GM18505 (cell line): ENCODE results near the gene CA6.
"Not testable (repeated sequence)": the region's sequence is repeated elsewhere in the genome, so short reads cannot be mapped to it uniquely, and the experiment has no call there.

ENCODE experiments used
- ATAC-seq: cut with Tn5 transposase; IDR thresholded peaks from one replicate; pipeline ENCODE4 v1.9.1; 2021; ENCODE audit not compliant: unreplicated experiment
- POLR2A ChIP-seq: IDR thresholded peaks from 4 replicates; pipeline ENCODE4 v1.6.1; 2011; ENCODE audit warnings: borderline replicate concordance; ENCODE audit not compliant: insufficient read depth, insufficient read length; ENCODE audit errors: extremely low read depth

Gene CA6

DNA sequence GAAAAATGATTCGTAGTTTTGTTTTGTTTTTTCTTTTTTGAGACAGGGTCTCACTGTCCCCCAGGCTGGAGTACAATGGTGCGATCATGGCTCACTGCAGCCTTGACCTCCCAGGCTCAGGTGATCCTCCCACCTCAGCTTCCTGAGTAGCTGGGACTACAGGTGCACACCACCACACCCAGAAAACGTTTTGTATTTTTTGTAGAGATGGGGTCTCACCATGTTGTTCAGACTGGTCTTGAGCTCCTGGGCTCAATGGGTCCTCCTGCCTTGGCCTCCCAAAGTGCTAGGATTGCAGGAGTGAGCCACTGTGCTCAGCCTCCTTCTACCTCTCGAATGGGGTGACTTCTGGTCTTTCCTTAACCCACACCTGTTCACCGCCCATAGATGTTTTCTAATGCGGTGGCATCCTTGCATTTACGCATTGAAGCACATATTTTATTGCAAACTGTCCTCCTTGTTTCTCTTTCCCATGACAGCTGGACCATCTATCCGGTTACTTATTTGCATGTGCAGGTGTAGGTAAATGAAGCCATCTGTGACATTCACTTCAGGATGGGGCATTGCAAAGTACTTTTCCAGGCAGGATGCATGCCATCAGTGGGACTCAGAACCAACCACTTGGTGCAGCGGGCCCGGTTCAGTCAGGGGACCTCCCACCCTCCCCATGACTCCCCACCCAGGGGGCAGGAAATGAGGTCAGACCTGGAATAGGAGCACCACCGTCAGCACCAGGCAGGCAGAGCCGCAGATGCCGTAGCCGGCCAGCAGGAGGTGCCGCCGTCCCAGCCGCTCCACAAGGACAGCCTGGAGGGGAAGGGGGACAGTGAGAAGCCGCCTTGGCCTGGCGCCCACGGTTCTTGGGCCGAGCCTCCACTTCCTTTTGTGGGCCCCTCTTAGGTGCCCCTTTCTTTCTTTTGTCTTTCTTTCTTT, 64.0 kb downstream of the CA6 start:
- ATAC-seq, result no peak
- TF ChIP-seq POLR2A, result peak; percentile 30

DNA sequence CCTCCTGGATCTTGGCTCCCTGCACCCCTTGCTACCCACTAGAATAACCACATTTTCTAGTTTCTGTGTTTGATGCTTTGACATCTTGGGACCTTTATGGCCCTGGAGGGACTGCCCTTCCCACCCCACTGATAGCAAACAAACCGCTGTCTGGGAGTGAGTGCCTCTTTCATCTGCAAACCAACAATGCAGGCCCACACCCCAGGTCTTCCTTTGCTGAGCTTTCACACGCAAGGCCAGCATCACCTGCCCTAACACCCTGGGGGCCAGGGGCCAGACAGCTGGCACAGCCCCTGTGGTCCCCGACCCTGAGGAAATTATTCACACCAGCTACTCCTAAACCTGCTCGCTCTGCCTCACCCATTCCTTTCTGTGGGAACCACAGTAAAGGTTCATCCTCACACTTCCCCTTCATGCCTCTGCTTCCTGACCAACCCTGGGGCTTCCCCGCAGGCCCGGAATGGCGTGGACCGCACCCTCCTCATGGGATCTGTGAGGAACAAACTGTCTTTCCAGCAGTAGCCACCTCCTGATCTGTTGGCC, 65.2 kb downstream of the CA6 start:
- TF ChIP-seq POLR2A, result no peak
- ATAC-seq, result no peak

DNA sequence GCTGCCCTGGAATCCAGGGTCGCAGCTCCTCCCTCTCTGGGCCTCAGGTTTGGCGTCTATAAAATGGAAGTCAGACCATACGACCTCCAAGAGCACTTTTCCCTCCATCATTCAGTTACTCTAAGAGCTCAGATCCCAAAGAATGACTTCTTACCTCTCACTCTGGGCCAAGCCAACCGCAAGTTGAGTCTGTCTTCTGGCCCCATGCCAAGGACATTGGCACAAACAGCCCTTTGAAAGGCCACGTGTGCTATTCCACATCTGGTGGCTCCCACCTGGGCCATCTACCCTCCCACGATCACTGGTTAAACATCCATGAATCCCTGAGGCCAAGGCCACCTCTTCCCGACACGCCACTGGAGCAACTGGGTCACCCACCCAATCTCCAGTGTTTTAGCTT, 68.2 kb downstream of the CA6 start:
- ATAC-seq, result no peak
- TF ChIP-seq POLR2A, result no peak

DNA sequence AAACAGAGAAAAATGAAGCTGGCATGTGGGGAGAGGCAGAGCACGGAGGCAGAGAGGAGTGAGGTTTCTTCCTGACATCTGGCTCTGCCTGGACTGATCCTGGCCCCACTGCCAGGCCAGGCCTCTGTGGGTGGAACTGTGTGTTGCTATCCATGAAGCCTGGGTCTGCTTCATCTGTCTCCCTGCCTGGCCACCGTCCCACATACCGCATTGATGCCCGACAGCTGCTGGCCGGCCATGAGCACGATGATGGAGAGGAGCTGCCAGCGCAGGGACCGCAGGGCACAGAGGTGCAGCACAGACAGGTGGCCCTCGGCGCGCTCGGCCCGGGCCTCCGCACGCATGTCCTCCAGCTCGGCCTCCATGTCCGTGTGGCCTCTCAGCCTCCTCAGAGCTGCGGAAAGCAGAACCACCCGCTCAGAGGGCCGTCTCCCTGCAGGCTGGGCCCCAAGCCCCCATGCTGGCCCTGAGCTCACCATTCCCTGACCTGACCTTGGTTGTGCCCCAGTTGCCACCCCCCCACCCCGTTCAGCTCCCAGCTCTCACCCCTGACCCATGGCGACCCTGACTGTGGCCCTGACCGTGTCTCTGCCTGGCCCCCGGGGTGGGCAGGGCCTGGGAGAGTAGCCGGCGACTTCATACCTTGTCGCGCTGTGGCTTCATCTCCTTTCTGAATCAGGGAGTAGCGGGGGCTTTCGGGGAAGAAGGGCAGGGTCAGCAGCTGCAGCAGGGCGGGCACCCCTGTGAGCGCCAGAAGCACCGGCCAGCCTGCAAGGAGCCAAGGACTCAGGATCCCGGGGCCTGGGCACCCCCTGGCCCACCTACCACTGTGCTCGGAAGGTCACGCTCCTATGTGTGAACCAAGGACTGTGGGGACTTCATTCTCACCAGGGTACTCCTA, 69.1 kb downstream of the CA6 start:
- no peak for TF ChIP-seq POLR2A
- no peak for ATAC-seq

DNA sequence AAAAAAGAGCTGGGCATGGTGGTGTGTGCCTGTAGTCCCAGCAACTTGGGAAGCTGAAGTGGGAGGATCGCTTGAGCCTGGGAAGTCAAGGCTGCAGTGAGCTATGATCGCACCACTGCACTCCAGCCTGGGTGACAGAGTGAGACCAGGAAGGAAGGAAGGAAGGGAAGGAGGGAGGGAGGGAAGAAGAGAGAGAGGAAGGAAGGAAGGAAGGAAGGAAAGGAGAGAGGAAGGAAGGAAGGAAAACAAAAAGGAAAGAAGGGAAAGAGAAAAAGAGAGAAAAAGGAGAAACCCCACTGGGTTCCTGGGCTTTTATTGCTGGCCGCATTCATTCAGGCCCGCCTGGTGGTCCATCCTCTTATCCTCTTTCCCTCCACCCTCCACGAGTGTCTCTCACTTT, 70.8 kb downstream of the CA6 start:
- no peak for ATAC-seq
- no peak for TF ChIP-seq POLR2A

DNA sequence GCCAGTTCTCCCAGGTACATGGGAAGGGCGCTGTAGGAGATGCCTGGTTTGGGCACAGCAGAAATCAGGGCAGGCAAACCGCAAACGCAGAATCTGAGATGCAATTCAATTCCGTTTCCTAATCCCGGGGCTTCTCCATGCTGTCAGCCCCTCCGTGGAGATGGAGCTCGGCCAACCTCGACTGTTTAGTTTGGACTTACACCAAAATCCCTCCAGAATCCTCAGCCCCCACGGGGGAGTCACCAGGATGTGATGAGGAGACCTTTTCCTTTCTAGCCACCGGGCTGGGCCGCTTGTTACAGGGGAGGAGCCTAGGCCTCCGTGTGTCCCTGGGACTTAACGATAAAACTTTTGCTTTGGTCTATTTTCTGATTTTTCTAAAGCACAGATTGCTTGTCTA, 72.7 kb downstream of the CA6 start:
- ATAC-seq, result no peak
- TF ChIP-seq POLR2A, result no peak

DNA sequence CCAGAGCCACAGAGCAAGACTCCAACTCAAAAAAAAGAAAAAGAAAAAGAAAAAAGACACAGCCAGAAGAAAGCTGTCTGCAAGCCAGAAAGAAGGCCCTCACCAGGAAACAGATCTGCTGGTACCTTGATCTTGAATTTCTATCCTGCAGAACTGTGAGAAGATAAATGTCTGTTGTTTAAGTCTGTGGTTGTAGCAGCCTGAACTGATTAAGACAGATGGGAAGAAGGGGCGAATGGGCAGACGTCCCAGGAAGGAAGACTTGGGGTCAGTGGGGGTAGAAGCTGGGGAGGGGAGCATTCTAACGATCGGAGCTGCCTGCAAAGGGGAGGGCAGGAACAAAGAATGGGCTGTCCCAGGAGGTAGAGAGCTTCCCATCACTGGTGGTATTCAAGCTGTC, 74.2 kb downstream of the CA6 start:
- no peak for ATAC-seq
- TF ChIP-seq POLR2A, result no peak

DNA sequence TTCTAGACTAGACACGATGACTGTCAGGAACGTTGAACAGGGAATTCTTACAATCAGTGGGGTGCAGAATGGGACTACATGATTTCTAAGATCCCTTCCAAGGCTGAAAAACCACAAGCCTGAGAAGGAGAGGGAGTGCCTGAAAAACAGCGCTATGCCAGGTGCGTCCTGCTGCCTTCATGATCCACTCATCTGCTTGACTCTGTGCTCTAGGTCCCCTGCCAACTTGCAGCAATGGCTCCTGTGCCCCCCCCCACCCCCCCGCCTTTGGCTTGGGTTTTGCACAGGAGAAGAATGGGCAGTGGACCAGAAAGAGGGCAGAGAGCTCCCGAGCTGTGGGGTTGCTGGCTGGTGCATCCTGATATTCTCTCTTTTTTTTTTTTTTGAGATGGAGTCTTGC, 74.6 kb downstream of the CA6 start:
- TF ChIP-seq POLR2A, result no peak
- no peak for ATAC-seq

DNA sequence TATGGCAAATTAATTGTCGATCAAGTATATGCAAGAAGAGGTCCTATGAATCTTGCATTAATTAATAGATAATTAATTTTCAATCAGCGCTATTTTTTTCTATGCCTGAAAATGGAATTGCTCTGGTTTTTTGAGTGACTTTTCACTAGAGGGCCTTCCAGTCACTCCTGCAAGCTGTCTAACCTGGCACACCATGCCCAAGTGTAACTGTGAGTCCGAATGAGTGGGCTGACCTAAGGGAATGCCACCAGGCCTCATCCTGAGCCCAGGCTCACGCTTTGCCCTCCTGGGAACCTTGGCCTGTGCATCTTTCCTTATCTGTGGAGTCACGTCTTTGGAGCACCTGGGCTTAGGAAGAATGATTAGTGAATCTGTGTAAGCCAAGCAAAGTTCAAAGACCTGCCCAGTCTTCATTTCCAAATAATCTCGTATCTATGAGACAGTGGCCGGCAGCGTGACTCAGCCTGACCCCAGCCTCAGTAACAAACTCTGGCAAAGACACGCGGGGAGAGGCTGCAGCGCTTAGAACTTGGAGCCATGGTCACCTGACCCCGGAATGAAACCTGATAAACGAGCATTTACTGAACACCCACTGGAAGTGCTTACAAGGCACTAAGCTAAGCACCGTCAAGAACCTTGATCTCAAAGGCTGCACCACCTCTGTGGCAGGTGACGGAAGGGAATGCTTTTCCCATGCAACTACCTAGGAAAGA, 76.5 kb downstream of the CA6 start:
- ATAC-seq, result not testable (repeated sequence)

DNA sequence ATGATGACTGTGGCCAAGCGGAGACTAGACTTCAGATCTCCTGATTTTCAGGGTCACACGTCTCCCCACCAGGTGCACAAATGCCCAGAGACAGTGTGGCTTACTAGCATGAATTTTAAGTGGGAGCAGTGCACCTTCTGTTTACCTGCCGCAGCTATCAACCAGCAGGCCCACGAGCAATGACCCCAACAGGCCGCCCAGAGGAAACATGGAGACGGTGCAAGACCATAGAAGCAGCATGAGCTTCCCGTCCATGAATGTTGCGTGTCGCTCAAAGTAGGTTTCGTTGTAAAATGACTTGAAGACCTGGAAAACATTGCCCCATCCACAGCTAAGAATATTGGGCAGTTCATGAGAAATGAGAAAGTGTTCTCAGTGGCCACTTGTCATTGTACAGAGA, 77.1 kb downstream of the CA6 start:
- no peak for TF ChIP-seq POLR2A
- no peak for ATAC-seq
